GM10266 (cell line): ENCODE results near the gene REEP3.

Experiments
- DNase-seq: peaks from one replicate; pipeline ENCODE4 v3.0.0; 2012; ENCODE audit errors: extremely low spot score
- TF ChIP-seq, protein P1 (sequence below): IDR thresholded peaks from 2 replicates; pipeline ENCODE4 v1.5.1; 2012; ENCODE audit warnings: mild to moderate bottlenecking, low read depth; ENCODE audit not compliant: control insufficient read depth, insufficient read depth; ENCODE audit errors: missing control alignments

Gene REEP3

DNA sequence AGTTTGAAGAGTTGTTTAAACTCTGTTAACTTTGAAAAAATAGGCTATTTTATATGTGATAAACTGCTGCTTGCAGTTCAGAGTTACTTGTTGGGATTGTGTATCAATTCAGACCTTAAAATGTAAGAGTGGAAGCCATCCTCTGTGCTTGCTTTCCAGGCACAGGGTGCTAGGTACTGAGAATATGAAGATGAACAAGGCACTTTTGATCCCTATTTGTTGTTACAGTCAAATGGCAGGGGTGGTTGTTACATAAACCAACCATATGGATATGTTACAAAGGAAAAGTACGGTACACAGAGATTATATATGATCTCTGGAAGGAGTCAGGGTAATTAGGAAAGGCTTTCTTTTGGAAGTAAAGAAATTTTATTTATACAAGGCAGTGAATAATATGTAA is 63.8 kb downstream of the REEP3 start:
- TF ChIP-seq, protein P1, sequence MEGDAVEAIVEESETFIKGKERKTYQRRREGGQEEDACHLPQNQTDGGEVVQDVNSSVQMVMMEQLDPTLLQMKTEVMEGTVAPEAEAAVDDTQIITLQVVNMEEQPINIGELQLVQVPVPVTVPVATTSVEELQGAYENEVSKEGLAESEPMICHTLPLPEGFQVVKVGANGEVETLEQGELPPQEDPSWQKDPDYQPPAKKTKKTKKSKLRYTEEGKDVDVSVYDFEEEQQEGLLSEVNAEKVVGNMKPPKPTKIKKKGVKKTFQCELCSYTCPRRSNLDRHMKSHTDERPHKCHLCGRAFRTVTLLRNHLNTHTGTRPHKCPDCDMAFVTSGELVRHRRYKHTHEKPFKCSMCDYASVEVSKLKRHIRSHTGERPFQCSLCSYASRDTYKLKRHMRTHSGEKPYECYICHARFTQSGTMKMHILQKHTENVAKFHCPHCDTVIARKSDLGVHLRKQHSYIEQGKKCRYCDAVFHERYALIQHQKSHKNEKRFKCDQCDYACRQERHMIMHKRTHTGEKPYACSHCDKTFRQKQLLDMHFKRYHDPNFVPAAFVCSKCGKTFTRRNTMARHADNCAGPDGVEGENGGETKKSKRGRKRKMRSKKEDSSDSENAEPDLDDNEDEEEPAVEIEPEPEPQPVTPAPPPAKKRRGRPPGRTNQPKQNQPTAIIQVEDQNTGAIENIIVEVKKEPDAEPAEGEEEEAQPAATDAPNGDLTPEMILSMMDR, result no peak
- no peak for DNase-seq

DNA sequence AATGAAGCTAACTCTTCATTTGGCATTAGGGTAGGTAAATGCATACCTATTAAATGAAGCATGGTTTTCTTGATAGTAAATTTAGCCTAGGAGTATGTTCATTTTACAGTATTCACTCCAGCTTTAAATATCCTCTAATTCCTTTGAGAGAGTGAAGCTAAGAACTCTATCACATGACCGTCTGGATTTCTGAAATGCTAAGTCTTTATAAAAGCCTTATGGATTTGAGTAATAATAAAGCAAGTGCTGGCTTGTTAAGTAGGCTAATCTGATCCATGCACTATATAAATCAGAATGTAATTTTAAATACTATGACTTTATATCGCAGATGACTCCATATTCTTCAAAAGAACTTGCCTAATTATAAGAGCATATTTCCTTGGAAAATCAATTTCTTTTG is 64.8 kb downstream of the REEP3 start:
- no peak for DNase-seq
- TF ChIP-seq, protein P1, result no peak

DNA sequence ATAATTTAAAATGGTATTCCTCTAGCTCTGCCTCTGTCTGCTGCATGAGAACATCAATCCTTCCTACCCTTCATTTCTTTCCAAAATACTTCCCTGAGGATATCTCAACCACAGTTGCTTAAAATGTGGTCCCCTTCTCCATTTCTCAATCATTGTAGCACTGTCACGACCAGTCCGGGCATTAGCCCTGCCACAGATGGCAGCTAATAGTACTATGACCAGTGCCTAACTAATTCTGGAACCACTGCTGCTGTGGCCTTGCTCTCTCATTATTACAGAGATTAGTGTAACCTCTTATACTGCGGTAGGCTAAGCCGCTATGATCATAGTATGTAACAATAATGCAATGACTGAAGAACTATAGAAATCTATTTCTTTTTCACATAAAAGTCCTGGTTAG is 66.0 kb downstream of the REEP3 start:
- no peak for DNase-seq

DNA sequence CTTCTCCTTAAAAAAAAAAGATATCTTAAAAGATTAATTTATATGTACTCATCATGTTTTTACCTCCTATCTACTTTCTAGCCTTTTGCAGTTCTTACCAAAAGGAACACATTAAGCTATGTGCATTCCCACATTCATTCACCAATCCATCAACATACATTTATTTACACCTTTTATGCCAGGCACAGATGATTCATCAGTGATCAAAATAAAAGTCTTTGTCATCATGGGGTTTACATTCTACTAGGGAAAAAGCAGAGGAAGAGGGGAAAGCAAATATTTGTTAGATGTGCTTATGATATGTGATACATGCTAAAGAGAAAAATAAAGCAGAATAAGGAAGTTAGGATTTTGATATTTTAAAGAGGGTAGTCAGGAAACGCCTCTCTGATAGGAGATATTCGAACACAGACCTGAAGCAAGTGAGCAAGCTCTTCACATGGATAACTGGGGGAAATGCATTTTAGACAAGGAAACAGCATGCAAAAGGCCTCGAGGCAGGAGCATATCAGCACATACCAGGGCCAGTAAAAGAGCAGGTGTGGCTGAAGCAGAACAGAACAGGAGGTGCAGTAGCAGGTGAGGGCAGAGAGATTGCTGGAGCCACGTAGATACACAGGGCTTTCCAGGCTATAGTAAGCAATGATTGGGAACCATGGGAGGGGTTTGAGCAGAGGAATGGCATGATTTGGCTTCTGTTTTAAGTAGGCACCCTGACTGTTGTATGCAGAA is 67.4 kb downstream of the REEP3 start:
- no peak for DNase-seq

More for the DNA sequence above, 66.0 kb downstream of the REEP3 start:
- TF ChIP-seq, protein P1, result no peak

DNA sequence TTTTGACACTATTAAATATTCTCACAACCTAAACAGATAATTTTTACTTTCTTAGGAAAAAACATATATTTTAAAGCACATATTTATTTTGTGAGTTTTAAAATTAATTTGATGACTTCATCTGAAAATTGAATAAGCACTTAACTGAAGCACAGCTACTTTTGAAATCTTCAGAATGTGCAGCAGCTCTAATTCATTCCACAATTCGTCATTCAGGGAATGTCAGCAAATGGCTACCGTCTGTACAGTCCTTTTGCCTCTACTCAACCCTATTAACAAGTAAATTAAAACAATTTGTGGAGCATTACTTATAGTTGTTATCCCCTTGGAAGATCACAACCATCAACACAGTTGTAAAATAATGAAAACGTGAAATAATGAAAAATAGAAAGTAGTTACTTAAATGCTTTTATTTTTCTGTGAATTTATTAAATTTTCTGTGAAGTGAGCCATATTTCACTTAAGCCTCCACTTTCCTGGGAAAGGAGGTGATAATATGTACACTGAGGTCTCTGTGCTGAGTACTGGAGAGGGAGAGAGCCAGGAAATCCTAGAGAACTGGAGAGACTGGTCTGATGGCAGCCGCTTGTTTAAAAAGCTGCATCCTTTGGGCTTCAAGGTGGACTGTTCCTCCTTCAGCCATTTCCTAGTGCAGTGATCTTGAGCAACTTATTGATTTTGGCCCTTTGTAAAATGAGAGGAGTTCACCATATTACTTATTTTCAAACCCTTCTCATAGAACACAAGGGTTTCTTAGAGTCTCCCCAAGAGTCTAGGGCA is 70.6 kb downstream of the REEP3 start:
- TF ChIP-seq, protein P1, result no peak
- no peak for DNase-seq

More for the DNA sequence above, 67.4 kb downstream of the REEP3 start:
- TF ChIP-seq, protein P1, result no peak

DNA sequence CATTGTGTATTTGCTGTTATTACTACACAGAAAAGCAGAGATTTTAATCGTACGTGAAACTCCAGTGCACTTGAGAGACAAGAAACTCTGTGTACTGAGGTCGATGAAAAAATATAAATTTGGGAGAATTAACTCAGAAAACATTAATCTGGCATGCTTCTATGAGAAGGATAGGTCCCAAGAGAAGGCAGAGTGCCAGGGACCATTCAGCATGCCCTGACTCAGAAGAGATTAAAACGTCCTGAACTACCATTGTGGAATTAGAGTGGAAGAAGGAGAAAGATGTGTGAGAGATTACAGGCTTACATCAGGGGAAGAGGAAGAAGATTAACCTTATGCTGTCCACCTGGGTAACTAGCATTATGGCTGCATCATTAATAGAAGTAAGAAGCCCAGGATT is 72.4 kb downstream of the REEP3 start:
- DNase-seq, result no peak
- TF ChIP-seq, protein P1, result no peak

DNA sequence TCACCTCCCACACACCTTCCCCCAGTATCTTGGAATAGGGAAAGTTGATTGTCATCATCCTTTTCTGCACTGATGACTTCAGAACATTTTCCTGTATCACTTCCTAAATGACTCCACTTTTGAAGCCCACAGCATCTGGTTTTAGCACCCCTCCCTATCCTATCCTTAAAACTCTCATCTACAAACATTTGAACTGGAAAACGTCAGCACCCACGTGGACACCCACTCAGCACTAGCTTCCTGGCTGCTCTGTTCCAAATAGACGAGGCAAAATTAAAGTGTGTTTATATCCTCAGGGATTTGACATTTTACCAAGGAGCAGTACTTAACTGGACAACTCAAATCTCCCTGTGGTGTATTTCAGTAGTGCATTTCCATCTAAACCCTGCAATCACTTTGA is 73.9 kb downstream of the REEP3 start:
- TF ChIP-seq, protein P1, result no peak
- DNase-seq, result no peak
